ENCODE results near the gene CNDP1.

DNA sequence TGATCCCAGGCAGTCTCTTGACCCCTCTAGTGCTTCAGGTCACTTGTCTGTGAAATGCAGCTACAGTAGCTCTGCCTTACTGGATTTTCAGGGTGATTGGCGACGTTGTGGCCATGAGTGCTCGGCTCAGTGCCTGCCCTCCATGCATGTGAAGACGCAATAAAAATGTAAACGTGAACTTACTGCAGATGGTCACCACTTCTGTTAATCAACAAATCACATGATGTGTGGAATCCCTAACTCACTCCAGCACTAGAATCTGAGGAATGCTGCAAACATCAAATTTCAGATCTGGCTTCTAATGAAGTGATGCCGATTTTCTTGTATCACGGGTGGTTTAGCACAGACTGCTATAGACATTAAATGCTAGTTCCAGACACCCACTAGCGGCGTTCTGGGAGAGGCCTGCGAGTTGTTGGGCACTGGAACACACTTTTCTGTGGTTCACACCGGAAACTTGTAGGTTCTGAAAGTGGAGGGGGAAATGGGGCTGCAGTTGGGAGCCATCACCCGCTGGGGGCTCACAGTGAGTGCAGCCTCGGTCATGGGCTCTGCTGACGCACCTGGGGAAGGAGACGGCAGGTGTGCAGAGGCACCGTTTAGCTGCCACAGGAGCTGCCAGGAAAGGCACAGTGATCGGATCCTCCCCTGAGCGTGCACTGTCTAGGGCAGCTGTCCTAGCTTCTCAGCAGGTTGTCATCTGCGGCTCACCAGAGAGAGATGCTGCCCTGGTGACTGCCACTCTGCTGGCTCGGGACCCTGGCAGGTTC is 6.5 kb downstream of the CNDP1 start:
- TF ChIP-seq, protein P1, sequence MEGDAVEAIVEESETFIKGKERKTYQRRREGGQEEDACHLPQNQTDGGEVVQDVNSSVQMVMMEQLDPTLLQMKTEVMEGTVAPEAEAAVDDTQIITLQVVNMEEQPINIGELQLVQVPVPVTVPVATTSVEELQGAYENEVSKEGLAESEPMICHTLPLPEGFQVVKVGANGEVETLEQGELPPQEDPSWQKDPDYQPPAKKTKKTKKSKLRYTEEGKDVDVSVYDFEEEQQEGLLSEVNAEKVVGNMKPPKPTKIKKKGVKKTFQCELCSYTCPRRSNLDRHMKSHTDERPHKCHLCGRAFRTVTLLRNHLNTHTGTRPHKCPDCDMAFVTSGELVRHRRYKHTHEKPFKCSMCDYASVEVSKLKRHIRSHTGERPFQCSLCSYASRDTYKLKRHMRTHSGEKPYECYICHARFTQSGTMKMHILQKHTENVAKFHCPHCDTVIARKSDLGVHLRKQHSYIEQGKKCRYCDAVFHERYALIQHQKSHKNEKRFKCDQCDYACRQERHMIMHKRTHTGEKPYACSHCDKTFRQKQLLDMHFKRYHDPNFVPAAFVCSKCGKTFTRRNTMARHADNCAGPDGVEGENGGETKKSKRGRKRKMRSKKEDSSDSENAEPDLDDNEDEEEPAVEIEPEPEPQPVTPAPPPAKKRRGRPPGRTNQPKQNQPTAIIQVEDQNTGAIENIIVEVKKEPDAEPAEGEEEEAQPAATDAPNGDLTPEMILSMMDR (IDR thresholded peaks at IDR 0.05; ENCODE audit: low read depth, low read length, missing input control), result no peak
- TF ChIP-seq GABPA (IDR thresholded peaks at IDR 0.05 in 1 of 2, conservative IDR thresholded peaks at IDR 0.05 in 1 of 2) (no peak), SP1 (IDR thresholded peaks at IDR 0.05) (no peak), JUND (IDR thresholded peaks at IDR 0.05) (no peak), YY1 (IDR thresholded peaks at IDR 0.05) (no peak), ATF3 (IDR thresholded peaks at IDR 0.05) (no peak), MAX (IDR thresholded peaks at IDR 0.05) (no peak), RXRA (IDR thresholded peaks at IDR 0.05) (no peak), HNF4A (conservative IDR thresholded peaks at IDR 0.05) (no peak)
- TF ChIP-seq, protein P2, sequence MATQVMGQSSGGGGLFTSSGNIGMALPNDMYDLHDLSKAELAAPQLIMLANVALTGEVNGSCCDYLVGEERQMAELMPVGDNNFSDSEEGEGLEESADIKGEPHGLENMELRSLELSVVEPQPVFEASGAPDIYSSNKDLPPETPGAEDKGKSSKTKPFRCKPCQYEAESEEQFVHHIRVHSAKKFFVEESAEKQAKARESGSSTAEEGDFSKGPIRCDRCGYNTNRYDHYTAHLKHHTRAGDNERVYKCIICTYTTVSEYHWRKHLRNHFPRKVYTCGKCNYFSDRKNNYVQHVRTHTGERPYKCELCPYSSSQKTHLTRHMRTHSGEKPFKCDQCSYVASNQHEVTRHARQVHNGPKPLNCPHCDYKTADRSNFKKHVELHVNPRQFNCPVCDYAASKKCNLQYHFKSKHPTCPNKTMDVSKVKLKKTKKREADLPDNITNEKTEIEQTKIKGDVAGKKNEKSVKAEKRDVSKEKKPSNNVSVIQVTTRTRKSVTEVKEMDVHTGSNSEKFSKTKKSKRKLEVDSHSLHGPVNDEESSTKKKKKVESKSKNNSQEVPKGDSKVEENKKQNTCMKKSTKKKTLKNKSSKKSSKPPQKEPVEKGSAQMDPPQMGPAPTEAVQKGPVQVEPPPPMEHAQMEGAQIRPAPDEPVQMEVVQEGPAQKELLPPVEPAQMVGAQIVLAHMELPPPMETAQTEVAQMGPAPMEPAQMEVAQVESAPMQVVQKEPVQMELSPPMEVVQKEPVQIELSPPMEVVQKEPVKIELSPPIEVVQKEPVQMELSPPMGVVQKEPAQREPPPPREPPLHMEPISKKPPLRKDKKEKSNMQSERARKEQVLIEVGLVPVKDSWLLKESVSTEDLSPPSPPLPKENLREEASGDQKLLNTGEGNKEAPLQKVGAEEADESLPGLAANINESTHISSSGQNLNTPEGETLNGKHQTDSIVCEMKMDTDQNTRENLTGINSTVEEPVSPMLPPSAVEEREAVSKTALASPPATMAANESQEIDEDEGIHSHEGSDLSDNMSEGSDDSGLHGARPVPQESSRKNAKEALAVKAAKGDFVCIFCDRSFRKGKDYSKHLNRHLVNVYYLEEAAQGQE (IDR thresholded peaks at IDR 0.05), result no peak
- TF ChIP-seq, protein P3, sequence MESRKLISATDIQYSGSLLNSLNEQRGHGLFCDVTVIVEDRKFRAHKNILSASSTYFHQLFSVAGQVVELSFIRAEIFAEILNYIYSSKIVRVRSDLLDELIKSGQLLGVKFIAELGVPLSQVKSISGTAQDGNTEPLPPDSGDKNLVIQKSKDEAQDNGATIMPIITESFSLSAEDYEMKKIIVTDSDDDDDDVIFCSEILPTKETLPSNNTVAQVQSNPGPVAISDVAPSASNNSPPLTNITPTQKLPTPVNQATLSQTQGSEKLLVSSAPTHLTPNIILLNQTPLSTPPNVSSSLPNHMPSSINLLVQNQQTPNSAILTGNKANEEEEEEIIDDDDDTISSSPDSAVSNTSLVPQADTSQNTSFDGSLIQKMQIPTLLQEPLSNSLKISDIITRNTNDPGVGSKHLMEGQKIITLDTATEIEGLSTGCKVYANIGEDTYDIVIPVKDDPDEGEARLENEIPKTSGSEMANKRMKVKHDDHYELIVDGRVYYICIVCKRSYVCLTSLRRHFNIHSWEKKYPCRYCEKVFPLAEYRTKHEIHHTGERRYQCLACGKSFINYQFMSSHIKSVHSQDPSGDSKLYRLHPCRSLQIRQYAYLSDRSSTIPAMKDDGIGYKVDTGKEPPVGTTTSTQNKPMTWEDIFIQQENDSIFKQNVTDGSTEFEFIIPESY (IDR thresholded peaks at IDR 0.05), result no peak
